Measurements from ENCODE around the gene TDRD6.
A peak's percentile ranks its signal among the peaks of the same experiment; 100 is the strongest.

TDRD6 gene

DNA sequence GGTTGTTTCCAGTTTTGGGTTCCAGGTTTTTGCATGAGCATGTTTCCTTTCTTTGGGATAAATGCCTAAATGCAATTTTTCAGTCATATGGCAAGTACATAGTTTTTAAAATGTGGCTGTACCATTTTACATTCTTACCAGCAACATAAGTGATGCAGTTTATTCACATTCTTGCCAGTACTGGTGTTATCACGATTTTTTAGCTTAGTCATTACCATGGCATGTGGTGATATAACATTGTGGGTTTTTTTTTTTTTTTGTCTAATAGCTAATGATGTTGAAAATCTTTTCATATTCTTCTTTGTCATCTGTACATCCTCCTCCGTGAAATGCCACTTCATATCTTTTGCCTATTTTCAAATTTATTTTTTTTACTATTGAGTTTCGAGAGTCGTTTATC is 2.9 kb upstream of the TDRD6 start:
- DNase-seq = no peak

DNA sequence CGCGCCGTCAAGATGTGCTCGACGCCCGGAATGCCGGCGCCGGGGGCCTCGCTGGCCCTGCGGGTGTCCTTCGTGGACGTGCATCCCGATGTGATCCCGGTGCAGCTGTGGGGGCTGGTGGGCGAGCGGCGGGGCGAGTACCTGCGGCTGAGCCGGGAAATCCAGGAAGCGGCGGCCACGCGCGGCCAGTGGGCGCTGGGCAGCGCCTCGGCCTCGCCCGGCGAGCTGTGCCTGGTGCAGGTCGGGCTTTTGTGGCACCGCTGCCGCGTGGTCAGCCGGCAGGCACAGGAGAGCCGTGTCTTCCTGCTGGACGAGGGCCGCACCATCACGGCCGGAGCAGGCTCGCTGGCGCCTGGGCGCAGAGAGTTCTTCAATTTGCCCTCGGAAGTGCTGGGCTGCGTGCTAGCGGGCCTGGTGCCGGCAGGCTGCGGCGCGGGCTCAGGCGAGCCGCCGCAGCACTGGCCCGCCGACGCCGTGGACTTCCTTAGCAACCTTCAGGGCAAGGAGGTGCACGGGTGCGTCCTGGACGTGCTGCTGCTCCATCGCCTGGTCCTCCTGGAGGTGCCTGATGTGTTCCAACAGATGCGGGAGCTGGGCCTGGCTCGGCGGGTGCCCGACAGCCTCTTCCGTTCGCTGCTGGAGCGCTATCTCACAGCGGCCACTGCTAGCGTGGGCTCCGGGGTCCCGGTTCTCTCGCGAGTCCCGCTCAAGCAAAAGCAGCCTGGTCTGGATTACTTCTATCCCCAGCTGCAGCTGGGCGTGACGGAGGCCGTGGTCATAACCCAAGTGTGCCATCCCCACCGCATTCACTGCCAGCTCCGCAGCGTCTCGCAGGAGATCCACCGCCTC is 656 bp downstream of the TDRD6 start:
- DNase-seq = no peak

DNA sequence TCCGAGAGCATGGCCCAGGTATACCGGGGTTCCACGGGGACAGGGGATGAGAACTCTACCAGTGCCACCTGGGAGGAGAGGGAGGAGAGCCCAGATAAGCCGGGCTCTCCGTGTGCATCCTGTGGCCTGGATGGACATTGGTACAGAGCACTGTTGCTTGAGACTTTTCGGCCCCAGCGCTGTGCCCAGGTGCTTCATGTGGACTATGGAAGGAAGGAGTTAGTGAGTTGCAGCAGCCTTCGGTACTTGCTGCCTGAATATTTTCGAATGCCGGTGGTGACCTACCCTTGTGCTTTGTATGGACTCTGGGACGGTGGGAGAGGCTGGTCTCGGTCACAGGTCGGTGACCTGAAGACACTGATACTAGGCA is 1.3 kb downstream of the TDRD6 start:
- no peak for DNase-seq

DNA sequence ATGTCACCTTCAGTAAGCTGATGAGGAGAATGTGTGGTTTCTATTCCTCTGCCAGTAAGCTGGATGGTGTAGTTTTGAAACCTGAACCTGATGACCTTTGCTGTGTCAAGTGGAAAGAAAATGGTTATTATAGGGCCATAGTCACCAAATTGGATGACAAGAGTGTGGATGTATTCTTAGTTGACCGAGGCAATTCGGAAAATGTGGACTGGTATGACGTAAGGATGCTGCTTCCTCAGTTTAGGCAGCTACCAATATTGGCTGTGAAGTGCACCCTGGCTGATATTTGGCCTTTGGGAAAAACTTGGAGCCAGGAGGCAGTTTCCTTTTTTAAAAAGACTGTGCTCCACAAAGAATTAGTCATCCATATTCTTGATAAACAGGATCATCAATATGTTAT is 2.0 kb downstream of the TDRD6 start:
- DNase-seq = no peak

DNA sequence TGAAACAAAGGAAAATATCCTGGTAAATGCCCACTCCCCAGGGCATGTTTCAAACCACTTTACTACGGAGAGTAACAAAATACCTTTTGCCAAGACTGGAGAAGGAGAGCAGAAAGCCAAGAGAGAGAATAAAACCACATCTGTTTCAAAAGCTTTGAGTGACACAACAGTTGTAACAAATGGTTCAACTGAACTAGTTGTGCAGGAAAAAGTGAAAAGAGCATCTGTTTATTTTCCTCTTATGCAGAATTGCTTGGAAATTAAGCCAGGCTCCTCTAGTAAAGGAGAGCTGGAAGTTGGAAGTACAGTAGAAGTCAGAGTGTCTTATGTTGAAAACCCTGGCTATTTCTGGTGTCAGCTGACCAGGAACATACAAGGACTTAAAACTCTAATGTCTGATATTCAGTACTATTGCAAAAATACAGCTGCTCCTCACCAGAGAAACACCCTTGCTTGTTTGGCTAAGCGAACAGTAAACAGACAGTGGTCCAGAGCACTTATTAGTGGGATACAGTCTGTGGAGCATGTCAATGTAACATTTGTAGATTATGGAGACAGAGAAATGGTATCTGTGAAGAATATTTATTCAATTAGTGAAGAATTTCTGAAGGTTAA is 2.6 kb downstream of the TDRD6 start:
- no peak for DNase-seq

DNA sequence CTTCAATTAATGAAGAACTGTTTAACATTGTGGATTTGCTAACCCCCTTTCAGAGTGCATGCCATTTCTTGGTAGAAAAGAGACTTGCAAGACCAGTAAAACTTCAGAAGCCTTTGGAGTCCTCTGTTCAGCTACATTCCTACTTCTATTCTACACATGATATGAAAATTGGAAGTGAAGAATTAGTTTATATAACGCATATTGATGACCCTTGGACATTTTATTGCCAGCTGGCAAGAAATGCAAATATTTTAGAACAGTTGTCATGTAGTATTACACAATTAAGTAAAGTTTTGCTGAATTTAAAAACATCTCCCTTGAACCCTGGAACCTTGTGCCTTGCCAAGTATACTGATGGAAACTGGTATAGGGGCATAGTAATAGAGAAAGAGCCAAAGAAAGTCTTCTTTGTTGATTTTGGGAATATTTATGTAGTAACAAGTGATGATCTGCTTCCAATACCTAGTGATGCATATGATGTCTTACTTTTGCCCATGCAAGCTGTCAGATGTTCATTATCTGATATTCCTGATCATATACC is 3.3 kb downstream of the TDRD6 start:
- no peak for DNase-seq

DNA sequence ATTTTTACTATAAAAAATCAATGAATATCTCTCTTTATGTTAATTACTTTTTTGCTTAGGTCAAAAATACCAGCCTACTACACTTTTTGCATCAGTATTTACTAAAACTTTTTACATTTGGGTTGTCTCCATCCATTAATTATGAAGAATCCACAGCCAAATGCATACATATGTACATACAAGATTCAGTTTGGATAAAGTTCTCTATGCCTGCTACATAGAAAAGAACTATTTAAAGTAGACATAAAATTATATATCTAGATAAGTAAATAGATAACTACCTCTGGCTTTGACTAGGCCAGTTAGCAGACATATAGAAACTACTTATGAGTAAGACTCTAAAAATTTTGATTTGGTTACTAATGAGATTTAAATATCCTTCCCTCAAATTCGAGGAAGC is 12.3 kb downstream of the TDRD6 start:
- no peak for DNase-seq

DNA sequence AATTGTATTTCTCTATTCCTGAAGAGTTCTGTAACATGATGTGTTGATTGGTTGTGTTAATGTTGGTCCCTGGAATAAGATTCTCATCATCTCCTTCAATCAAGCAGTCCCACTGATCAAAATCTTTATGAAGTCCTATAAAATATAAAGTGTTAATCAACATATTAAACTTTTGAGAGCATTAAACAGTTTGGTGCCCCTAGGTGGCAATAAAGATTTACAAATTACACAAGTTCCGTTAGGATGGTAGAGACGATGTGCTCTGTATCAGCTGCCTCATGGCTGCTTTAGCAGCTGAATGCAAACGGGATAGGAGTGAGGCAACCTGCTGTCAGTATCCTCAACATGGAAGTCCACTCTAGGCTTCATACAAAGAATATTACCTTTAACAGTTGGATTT is 16.9 kb downstream of the TDRD6 start:
- DNase-seq = peak; percentile 41 to 65 (median 52)

DNA sequence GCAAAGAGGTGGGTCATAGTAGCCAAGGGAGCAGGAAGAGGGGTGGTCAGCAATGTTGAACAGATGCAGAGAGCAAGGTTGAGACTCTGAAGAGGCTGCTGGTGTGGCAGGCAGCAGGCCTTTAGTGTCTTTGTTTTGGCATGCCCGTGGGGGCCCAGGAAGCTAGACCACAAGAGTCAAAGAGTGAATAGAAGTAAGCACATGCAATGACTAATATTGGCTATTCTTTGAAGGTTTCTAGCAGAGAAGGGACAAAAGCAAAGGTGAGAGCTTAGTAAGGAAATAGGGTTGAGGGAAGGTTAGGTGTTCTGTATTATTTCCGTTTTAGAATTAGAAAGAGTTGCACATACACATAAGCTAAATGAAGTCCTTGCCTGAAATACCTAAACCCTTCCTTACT is 18.8 kb downstream of the TDRD6 start:
- DNase-seq = no peak

DNA sequence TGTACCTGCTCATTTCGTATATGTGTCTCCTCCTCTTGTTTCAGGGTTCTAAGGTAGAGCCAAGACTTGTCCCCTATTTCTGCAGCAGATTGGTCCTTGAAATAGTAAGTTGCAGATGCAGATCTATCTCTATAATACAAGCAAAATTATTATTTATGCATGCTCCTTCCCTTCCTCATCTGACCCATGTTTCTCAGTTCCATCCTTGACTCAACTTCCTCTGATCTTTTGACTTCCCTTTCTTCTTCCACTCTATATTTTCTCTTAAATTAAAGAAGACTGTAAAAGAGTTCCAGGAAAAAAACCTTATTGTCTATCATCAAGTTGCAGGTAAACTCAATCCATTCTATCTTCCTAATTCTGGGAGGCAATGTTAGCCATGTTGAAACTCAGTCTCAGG is 23.8 kb downstream of the TDRD6 start:
- peak in 2 of 4 experiments; percentile 49 to 58 for DNase-seq

DNA sequence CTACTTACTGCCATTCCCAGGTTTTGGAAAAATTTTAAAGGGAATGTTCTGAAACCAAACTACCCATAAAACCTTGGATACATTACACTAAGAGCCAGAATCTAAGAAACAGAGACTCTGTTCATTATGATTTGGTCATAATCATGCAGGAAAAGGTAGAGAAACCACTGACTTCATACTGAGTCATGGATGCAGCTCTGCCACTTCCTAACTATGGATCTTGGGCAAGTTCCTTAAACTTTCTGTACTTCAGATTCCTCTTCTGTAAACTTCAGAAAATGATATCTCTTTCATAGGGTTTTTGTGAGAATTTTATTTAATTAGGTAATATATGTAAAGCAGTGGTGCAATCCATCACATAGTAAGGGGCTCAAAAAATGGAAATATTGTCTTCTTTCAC is 27.5 kb downstream of the TDRD6 start:
- DNase-seq = peak; percentile 56 to 85 (median 71)

DNA sequence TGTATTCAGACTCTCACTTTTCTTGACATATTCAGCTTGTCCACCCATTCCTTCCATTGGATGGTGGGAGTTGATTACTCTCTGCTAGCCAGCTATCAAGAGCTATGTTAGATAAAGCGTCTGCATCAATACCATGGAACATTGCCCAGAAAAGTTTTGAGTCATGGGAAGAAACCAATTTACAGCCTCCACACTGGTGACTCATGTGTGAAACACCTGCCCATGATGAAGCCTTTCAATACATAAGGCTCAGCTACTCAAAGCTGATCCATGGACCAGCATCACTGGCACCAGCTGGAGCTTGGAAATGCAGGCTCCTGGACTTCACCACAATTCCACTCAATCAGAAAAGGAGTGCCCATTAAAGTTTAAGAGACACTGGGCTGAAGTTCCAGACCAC is 31.4 kb downstream of the TDRD6 start:
- peak in 2 of 4 experiments; percentile 19 to 21 for DNase-seq

DNA sequence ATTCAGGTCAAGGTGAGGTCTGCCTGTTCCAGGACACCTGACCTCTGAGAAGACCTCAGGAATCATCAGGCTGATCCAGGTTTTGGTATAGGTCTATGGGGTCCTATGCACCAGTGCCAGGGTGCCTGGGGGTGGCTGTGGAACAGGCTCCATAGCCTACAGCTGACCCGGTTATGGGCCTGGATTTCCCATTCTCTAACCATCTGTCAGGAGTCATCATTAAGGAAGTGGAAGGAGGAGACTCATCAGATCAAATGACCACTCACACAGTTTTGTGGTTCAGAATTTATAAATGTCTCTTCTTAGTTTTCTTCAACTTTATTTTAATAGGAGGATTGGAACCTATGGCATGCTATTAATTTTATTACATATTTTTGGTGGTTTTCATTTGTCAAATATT is 32.7 kb downstream of the TDRD6 start:
- peak in 3 of 4 experiments; percentile 48 to 54 (median 52) for DNase-seq

DNA sequence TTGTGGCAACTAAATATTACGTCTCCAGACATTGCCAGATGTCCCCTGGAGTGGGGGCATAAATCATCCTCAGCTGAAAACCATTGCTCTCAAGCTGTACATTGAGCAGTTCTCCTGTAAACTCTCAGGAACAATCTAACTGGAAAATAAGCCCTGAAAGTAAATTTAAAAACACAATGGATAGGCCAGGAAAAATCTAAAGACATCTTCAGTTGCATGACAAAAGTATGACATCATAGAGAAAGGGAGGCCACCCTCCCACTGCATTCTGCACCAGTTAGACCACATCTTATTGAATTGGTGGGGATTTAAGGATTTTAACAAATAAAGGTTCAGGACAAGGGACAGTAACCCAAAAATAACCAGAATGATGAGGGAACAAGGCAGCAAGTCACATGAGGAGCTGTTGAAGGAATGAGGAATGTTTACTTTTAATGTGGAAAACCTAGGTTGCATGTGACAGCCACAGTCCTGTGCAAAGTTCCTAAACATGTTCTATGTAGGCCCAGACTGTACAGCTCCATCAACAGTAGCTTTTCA is 42.2 kb downstream of the TDRD6 start:
- peak; percentile 18 to 56 (median 32) for DNase-seq

DNA sequence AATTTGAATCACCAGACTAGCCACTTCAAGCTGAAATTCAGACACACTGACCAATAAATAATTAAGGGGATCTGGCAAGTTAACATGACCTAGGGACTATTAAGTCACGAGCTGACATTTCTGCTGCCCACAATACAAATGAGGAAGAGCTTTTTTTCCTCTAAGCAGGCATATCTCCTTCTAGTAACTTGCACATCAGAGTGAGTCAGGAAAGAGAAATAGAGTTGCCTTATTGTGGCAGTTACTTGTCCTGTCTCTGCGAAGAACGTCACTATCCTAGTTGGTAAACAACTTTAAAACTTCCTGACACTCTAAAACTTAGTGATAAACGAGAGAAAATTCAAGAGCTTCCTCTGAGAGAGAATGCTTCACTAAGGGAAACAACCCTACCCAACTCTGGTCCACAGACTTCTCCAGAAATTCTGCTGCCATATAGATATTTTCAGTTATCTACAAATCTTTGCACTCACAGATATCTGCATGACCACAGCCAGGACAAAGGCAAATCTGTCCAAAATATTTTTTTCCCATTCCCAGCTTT is 43.3 kb downstream of the TDRD6 start:
- DNase-seq = peak; percentile 79 to 98 (median 90)

DNA sequence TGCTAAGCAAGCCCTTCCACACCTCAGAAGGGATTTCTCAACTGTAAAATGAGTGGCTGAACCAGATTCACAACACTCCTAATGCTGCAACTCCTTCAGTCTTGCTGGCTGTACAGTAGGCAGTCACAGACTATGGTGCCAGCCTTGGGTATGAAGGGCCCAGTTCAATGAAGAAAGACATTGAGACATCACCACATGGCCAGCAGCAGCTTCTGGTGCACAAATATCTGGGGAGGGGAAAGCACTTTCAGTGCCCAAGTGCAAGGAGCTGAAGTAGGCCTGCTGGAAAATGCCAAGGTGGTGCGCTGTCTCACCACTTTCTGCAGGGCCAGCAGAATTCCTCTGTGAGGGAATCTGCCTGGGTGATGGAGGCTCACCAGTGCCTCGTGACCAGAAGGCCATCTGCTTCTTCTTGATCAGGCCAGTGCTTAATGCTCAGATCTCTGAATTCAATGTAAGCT is 45.7 kb downstream of the TDRD6 start:
- DNase-seq = peak; percentile 59 to 63 (median 59)

DNA sequence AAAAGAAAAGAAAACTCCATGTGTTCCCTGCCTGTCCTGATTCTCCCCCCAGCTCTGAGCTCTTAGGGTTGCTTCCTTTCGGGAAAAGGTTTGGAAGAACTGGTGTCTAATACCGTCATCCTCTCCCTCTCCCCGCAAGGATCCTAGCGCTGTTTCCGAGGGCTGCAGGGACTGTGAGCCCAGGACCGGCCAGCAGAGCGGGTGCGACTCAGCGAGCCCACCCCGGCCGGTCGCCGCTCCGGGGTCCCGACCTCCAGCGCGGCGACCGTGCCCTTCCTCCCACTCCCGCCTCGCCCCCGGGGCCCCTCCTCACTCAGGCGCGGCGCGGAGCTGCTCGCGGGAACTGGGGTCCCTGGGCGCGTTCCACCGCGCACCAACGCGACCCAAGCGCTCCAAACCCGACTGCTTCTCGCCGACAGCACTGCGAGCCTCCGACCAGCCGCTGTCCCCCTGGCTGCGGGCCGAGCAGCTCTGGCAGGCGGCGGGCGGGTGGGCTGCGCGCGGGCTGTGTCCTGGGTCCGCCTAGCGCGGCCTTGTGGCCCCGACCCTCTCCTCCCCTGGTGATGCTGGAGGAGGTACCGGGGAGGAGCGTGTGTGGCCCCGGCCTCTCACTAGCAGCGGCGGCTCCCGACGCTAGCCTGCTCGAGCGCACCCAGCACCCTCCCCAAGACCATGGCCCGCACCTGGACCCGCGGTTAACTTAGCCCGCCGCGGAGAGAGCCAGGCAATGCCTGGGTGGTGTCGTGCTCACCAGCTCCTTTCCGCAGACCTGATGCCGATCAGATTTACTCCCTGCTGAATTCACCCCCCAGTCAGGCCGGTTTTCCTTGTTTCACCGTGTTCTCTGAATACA is 47.4 kb downstream of the TDRD6 start, which contains the start of gene PLA2G7:
Gene PLA2G7, minus strand, starts transcription at position 509 of the 853 bp plus-strand sequence. CDS start 12,484 bp downstream, outside the sequence.
- peak; percentile 78 to 92 (median 90) for DNase-seq

DNA sequence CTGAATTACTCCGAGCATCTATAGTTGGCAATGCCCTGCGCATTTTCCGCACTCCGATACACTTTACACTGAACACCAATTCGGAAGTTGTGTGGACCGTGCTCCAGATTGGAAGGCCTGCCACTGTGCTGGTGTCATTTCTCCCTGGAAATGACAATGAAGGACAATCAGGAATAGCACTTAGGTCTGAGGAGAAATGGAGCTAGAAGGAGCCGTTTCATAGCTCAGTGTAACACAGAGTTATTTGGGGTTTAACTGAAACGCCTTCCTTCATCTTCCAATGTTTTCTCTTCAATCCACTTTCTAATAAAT is 48.0 kb downstream of the TDRD6 start:
- DNase-seq = no peak

DNA sequence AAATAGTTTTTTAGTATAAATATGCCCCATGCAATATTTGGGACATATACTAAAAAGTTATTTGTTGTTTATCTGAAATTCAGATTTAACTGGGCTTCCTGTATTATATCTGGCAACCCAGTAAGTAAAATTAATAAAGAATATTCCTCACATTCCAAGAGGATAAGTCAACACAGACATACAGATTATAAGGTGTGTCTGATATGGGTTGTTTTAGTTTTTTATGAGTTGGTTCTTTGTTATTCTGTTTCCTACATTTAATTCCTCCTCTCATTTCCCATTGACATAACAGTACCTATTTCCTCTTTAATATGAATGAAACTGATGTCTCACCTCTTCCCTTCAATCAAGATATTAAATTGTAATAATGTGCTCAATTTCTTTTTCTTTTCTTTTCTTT is 49.2 kb downstream of the TDRD6 start:
- DNase-seq = no peak

DNA sequence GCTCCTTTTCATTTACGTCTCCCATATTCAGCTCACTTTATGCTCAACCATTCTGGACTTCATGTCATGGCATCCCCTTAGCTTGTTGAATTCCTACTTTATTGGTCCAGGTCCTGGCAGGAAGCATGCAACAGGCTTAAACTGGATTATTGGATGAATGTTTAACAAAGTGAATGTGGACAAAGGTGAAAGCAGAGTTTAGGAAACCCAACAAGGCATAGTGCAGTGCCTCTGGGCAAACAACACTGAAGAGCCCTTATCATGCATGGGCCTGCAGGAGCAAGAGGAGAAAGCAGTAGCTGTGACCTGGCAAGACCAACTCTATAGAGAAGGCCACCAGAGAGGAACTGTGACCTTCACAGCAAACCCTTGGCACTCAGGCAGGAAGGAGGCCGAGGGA is 53.8 kb downstream of the TDRD6 start:
- no peak for DNase-seq

DNA sequence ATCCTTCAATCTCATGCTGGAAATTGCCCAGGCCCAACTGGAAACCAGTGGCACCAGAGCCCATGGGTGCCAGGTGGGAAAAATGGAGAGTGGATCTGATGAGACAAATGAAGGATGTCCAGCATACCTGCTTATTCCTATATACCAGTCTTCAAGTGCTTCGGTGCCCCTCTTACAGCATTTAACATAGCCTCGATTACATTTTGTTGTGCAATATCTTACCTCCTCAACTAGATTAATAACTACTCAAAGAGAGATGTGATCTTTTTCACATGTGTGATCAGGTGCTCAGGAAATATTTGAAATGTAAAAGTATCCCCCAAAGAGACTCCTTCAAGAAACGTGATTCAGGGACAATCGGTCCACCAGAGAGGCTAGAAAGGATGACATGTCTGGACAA is 54.2 kb downstream of the TDRD6 start:
- no peak for DNase-seq

DNA sequence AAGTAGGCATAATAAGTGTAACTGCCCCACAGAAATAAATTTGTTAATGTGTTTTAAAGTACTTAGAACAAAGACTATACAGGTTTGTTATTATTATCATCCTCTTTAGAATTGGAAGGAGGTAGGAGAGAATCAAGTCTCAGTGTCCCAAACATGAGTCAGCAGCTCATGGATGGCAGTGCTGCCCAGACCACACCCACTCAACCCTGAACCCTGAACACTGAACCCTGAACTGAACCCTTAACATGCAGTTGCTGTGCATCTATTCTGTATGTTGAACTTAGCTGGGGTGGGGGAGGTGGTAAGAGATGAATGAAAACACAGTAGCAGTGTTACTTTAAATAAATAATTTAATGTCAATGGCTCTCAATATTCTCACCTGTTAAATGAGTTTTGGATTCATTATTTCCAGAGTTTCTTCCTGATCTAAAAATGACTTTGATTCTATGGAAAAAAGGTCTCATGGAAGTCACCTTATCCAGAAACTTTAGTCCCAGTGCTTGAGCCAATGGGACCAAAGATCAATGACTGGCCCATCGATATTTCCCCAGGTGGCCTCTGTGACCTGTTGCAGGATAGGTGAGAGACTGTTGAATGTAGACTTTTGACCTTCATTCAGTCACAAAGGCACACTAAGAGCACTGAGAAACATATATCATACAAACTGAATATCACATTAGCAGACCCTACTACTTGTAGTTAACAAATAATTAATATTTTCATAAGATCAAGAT is 55.9 kb downstream of the TDRD6 start:
- no peak for DNase-seq

All from suppressor macrophage (primary cell).